IPS DF 6.9 (cell line): ENCODE data around the gene CNIH2.
"Not testable (repeated sequence)": the region's sequence is repeated elsewhere in the genome, so short reads cannot be mapped to it uniquely, and the experiment has no call there.

ENCODE experiments used
- DNase-seq: peaks from one replicate; pipeline ENCODE4 v3.0.0-alpha.2; 2013; ENCODE audit warnings: low read depth, low spot score
- H3K27ac ChIP-seq: one replicate; pipeline ENCODE4 v1.5.1; 2013; ENCODE audit warnings: low read length, control low read depth
- H3K27me3 ChIP-seq: 2 replicates; pipeline ENCODE4 v1.6.1; 2013; ENCODE audit warnings: mild to moderate bottlenecking, low read length; ENCODE audit not compliant: control insufficient read depth, insufficient read depth
- H3K36me3 ChIP-seq: 2 replicates; pipeline ENCODE4 v1.6.1; 2013; ENCODE audit warnings: low read length; ENCODE audit not compliant: control insufficient read depth, insufficient read depth
- H3K4me1 ChIP-seq: 2 replicates; pipeline ENCODE4 v1.6.1; 2013; ENCODE audit warnings: low read length; ENCODE audit not compliant: control insufficient read depth, insufficient read depth
- H3K4me3 ChIP-seq: 2 replicates; pipeline ENCODE4 v1.5.1; 2013; ENCODE audit warnings: mild to moderate bottlenecking, low read length
- H3K9me3 ChIP-seq: 2 replicates; pipeline ENCODE4 v1.6.1; 2013; ENCODE audit warnings: low read length, inconsistent platforms; ENCODE audit not compliant: control insufficient read depth, insufficient read depth
- WGBS: extraction: QIAGEN DNeasy Blood & Tissue Kit; methylation state at CpG from one replicate; pipeline ENCODE4 v1.1.7; 2013; ENCODE audit warnings: mixed read lengths, missing lambda C conversion rate; ENCODE audit not compliant: insufficient read length, insufficient coverage; 5-methylcytosine and 5-hydroxymethylcytosine counted together

Gene CNIH2

GRCh38 chr11:66239511-66239910 is 38.5 kb upstream of the CNIH2 start:
- H3K9me3 ChIP-seq, result no peaks in the 10 kb centered on the region
- H3K27me3 ChIP-seq, result no peaks in the 10 kb centered on the region
- no peak overlapping the region for H3K4me3 ChIP-seq
- H3K27ac ChIP-seq, result no peak overlapping the region
- H3K4me1 ChIP-seq, result no peaks in the 10 kb centered on the region
- peaks cover 3% of the 10 kb centered on the region; the same call in 1 of the 2 replicates for H3K36me3 ChIP-seq
- DNase-seq, result no peak
- WGBS, result no CpG with 5 or more reads among the region's 3 CpGs

GRCh38 chr11:66239998-66240780 is 37.8 kb upstream of the CNIH2 start:
- no peak for DNase-seq
- no peaks in the 10 kb centered on the region for H3K9me3 ChIP-seq
- H3K27me3 ChIP-seq, result no peaks in the 10 kb centered on the region
- H3K4me3 ChIP-seq, result no peak overlapping the region
- H3K36me3 ChIP-seq, result peaks cover 3% of the 10 kb centered on the region; the same call in 1 of the 2 replicates
- H3K4me1 ChIP-seq, result no peaks in the 10 kb centered on the region
- no peak overlapping the region for H3K27ac ChIP-seq
- no CpG with 5 or more reads among the region's 25 CpGs for WGBS

- H3K27ac ChIP-seq, result no peak overlapping the region
- no peak overlapping the region for H3K4me3 ChIP-seq
- no peaks in the 10 kb centered on the region for H3K4me1 ChIP-seq
- WGBS, result no CpG with 5 or more reads among the region's 9 CpGs
- H3K9me3 ChIP-seq, result no peaks in the 10 kb centered on the region
- no peaks in the 10 kb centered on the region for H3K27me3 ChIP-seq
- H3K36me3 ChIP-seq, result peaks cover 3% of the 10 kb centered on the region; the same call in 1 of the 2 replicates
- DNase-seq, result no peak
These were observed 37.2 kb upstream of the CNIH2 start for GRCh38 chr11:66240781-66241136.

GRCh38 chr11:66242095-66242765 is 35.7 kb upstream of the CNIH2 start:
- no peak for DNase-seq
- Histone ChIP-seq H3K27me3 (no peaks in the 10 kb centered on the region), H3K4me1 (no peaks in the 10 kb centered on the region), H3K9me3 (no peaks in the 10 kb centered on the region), H3K27ac (no peak overlapping the region), H3K36me3 (peaks cover 3% of the 10 kb centered on the region; the same call in 1 of the 2 replicates), H3K4me3 (no peak overlapping the region)
- WGBS, result no CpG with 5 or more reads among the region's 14 CpGs

- Histone ChIP-seq H3K36me3 (peaks cover 3% of the 10 kb centered on the region; the same call in 1 of the 2 replicates), H3K27me3 (no peaks in the 10 kb centered on the region), H3K4me3 (no peak overlapping the region), H3K27ac (no peak overlapping the region), H3K4me1 (no peaks in the 10 kb centered on the region), H3K9me3 (no peaks in the 10 kb centered on the region)
- no CpG with 5 or more reads among the region's 13 CpGs for WGBS
- no peak for DNase-seq
These were observed 34.0 kb upstream of the CNIH2 start for GRCh38 chr11:66243782-66244535.

GRCh38 chr11:66247295-66247694 is 30.7 kb upstream of the CNIH2 start:
- Histone ChIP-seq H3K9me3 (no peaks in the 10 kb centered on the region), H3K36me3 (peaks cover 3% of the 10 kb centered on the region; the same call in 1 of the 2 replicates), H3K27me3 (no peaks in the 10 kb centered on the region), H3K27ac (no peak overlapping the region), H3K4me1 (no peaks in the 10 kb centered on the region), H3K4me3 (no peak overlapping the region)
- no peak for DNase-seq
- WGBS, result no CpG with 5 or more reads among the region's 4 CpGs

- no peak for DNase-seq
- no peaks in the 10 kb centered on the region; the same call in 1 of the 2 replicates for H3K36me3 ChIP-seq
- H3K27me3 ChIP-seq, result no peaks in the 10 kb centered on the region
- no peak overlapping the region for H3K4me3 ChIP-seq
- no CpG with 5 or more reads among the region's 3 CpGs for WGBS
- H3K9me3 ChIP-seq, result no peaks in the 10 kb centered on the region
- no peak overlapping the region for H3K27ac ChIP-seq
- H3K4me1 ChIP-seq, result no peaks in the 10 kb centered on the region
These were observed 30.2 kb upstream of the CNIH2 start for GRCh38 chr11:66247801-66248200.

GRCh38 chr11:66248903-66249302 is 29.1 kb upstream of the CNIH2 start:
- Histone ChIP-seq H3K27me3 (no peaks in the 10 kb centered on the region), H3K36me3 (no peaks in the 10 kb centered on the region), H3K4me3 (no peak overlapping the region), H3K4me1 (no peaks in the 10 kb centered on the region), H3K9me3 (no peaks in the 10 kb centered on the region), H3K27ac (no peak overlapping the region)
- no peak for DNase-seq
- no CpG with 5 or more reads among the region's 6 CpGs for WGBS

GRCh38 chr11:66251809-66252208 is 26.2 kb upstream of the CNIH2 start:
- Histone ChIP-seq H3K27ac (no peak overlapping the region), H3K4me3 (no peak overlapping the region), H3K36me3 (no peaks in the 10 kb centered on the region), H3K27me3 (no peaks in the 10 kb centered on the region), H3K4me1 (no peaks in the 10 kb centered on the region), H3K9me3 (no peaks in the 10 kb centered on the region)
- DNase-seq, result no peak
- no CpG with 5 or more reads among the region's 7 CpGs for WGBS

- not testable (repeated sequence) for H3K36me3 ChIP-seq, DNase-seq, H3K4me3 ChIP-seq, H3K9me3 ChIP-seq, H3K27ac ChIP-seq, H3K4me1 ChIP-seq, H3K27me3 ChIP-seq
- no CpG with 5 or more reads among the region's 6 CpGs for WGBS
These were observed 24.9 kb upstream of the CNIH2 start for GRCh38 chr11:66253081-66253480.
